H1 (cell line): ENCODE data around the gene DOCK1. TPM values are rescaled to one million over a fixed set of nuclear protein-coding genes. Genes with fewer than 3 reads are reported as not detected.

Experiments
- BACH1 ChIP-seq: IDR thresholded peaks from 2 replicates; pipeline ENCODE4 v1.6.1; 2012; ENCODE audit warnings: low read length, improper control_type of control experiment
- CBX8 ChIP-seq: fragments of 300-800, 300-1000 bp; sonication (generic); IDR thresholded peaks from 2 replicates; pipeline ENCODE4 v1.7.1; 2016; ENCODE audit warnings: low read depth, low read length, borderline replicate concordance
- EP300 ChIP-seq, 2 experiments: IDR thresholded peaks; 1 replicate in 1 of 2; 2 replicates in 1 of 2; pipeline ENCODE4 v1.6.1; 2011 to 2012; ENCODE audit warnings: low read depth in 2 of 2, low read length in 2 of 2, mild to moderate bottlenecking in 2 of 2, borderline replicate concordance in 1 of 2, inconsistent platforms in 1 of 2, moderate library complexity in 1 of 2
- EZH2 ChIP-seq: fragments of 200-600 bp; sonication (generic); IDR thresholded peaks from 2 replicates; pipeline ENCODE4 v1.7.1; 2012; ENCODE audit warnings: low read depth, mild to moderate bottlenecking, moderate library complexity, low read length, inconsistent platforms; ENCODE audit not compliant: severe bottlenecking
- GTF2F1 ChIP-seq: IDR thresholded peaks from 2 replicates; pipeline ENCODE4 v1.6.1; 2012; ENCODE audit warnings: low read depth, low read length, improper control_type of control experiment, borderline replicate concordance
- HDAC6 ChIP-seq: IDR thresholded peaks from one replicate; pipeline ENCODE4 v1.7.1; 2012; ENCODE audit warnings: low read depth, mild to moderate bottlenecking, inconsistent platforms, low read length, moderate library complexity
- KDM5A ChIP-seq: fragments of 200-600 bp; IDR thresholded peaks from 2 replicates; pipeline ENCODE4 v1.7.1; 2012; ENCODE audit warnings: mild to moderate bottlenecking, low read length, inconsistent platforms, mixed read lengths
- SP4 ChIP-seq: IDR thresholded peaks from 2 replicates; pipeline ENCODE4 v1.6.1; 2012; ENCODE audit warnings: low read length, inconsistent platforms
- SUZ12 ChIP-seq: fragments of 200-600 bp; sonication (generic); IDR thresholded peaks from 2 replicates; pipeline ENCODE4 v1.6.1; 2012; ENCODE audit warnings: mild to moderate bottlenecking, inconsistent platforms, low read length, moderate library complexity, mixed read lengths
- polyA plus RNA-seq, 7 experiments: library from polyadenylated mRNA; depleted of rRNA in 3 of 7; stranded (reverse) in 5 of 7; unstranded in 2 of 7; fragments of >200 nt in 5 of 7; fragments of 200-250 nt in 2 of 7; gene quantifications; 1 replicate in 5 of 7; 2 replicates in 1 of 7; 4 replicates in 1 of 7; pipeline versions ENCODE4 v1.2.1 to v1.2.3, GENCODE V29; 2011 to 2013; ENCODE audit warnings: missing spikeins in 2 of 7, mixed read lengths in 2 of 7
- total RNA-seq: library from RNA; stranded (reverse); fragmentation: NEBNext Ultra II Directional; extraction: Animal tissue kit (Norgen Biotek cat#: 25700); gene quantifications from 2 replicates; pipeline ENCODE4 v1.2.1, GENCODE V29; 2021

DOCK1 gene
- total and polyA plus RNA-seq, 2 of the 8 experiments (the other 6 are each of a cell fraction or from before 2014, with no cell fraction given), result 11.6 to 53.0 TPM

GRCh38 chr10:127189226-127189625 is 284.0 kb downstream of the DOCK1 start (continued):
- TF ChIP-seq BACH1, result no peak
- TF ChIP-seq EZH2, result no peak
- TF ChIP-seq GTF2F1, result no peak
- TF ChIP-seq SUZ12, result no peak
- TF ChIP-seq CBX8, result no peak
- TF ChIP-seq KDM5A, result no peak
- no peak for TF ChIP-seq SP4
- no peak for TF ChIP-seq EP300 (IDR thresholded peaks at IDR 0.05; ENCODE audit: borderline replicate concordance in 1 of 2, low read depth in 2 of 2, low read length in 2 of 2)
- TF ChIP-seq HDAC6, result no peak
- TF ChIP-seq, all 59 proteins: peak for 0
